Stimulated activated CD8-positive, alpha-beta memory T cell treated with anti-CD3 and anti-CD28 coated beads, Interleukin-15, amount 100 ng/mL, for 1 hour (primary cell): Measurements from ENCODE around the gene ATXN3.
A peak's percentile ranks its signal among the peaks of the same experiment; 100 is the strongest.
"Not testable (repeated sequence)": the region's sequence is repeated elsewhere in the genome, so short reads cannot be mapped to it uniquely, and the experiment has no call there.

Experiments used
- DNase-seq: peaks from one replicate; pipeline ENCODE4 v3.0.0-alpha.2; 2020; ENCODE audit warnings: low read depth

The ATXN3 gene

DNA sequence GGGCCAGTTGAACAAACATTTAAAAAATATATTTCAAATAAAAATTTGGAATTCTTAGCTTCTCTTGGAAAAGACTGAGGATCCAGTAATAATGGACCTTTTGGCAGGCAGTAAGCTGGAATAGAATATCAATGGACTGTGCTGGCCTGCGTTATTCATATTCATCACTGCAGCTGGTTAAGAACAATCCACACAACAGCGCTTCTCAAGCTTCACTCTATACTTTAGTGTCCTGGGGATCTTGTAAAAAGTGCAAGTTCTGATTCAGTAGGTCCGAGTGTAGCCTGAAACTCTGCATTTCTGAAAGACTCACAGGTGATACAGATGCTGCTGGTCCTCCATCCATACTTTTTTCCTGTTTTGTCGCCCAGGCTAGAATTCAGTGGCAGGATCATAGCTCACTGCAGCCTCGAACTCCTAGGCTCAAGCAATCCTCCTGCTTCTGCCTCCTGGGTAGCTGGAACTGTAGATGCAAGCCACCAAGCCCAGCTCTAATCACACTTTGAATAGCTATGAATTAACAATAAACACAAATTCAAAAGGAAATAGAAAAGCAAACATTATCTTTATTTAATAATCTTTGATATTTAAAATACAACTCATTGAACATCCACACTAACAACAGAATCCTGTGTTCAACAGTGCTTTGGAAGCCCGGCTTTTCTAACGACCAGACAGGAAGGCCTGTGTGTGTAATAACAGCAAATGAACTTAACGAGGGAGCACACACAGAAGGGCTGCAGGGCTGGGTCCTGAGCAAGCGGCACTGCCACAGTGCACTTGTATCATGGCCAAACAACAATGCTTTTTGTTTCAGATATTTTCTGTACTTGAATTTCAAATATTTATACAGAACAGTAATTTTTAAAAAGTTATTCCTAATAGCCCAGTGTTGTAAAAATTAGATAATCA is 48.1 kb downstream of the ATXN3 start:
- DNase-seq = no peak

DNA sequence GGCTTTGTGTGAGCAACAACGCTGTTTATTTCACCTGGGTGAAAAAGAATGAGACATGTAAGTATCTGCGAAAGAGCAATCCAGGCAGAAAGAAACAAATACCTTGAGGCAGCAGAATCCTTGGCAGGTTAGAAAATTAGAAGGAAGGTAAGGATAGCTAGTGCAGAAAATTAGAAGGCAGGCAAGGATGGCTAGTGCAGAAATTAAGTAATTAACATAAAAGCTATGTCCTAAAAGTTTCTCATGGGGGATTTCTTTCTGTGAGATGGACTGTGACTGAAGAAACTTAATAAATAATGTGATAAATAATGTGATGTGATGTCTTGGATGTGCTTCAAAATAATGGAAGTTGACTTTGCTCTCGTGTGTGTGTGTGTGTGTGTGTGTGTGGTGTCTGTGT is 56.6 kb downstream of the ATXN3 start:
- DNase-seq = no peak

DNA sequence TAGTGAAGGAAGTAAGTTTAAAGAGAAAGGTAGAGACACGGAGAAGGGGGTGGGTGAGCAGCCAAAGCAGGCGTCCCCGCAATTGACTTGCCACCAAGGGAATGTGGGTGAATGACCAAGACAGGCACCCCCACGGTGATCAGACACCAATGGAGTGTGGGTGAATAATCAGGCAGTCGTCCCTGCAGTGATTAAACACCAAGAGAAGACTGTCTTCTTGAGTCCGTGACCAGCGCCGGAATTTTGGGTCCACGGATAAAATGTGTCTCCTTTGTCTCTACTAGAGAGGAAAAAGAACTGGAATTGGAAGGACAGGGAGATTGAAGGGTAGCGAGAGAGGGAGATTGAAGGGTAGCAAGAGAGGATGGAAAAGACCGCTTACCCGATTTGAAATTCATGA is 57.2 kb downstream of the ATXN3 start:
- DNase-seq = not testable (repeated sequence)

DNA sequence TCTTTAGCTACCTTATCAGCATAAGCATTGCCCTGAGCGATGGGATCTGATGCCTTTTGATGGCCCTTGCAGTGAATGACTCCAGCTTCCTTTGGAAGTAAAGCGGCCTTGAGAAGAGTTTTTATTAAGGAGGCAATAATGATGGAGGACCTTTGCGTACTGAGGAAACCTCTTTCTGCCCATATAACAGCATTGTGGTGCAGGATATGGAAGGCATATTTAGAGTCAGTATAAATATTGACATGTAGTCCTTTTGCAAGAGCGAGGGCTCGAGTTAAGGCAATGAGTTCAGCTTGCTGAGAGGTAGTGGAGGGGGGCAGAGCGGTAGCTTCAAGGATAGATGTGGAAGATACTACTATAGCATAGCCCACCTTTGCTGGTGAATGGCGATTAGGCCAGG is 60.5 kb downstream of the ATXN3 start:
- DNase-seq = not testable (repeated sequence)

DNA sequence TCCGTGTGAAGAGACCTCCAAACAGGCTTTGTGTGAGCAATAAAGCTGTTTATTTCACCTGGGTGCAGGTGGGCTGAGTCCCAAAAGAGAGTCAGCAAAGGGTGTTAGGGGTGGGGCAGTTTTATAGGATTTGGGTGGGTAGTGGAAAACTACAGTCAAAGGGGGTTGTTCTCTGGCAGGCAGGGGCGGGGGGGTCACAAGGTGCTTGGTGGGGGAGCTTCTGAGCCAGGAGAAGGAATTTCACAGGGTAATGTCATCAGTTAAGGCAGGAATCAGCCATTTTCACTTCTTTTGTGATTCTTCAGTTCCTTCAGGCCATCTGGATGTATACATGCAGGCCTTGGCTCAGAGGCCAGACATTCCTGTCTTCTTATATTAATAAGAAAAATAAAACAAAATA is 64.6 kb downstream of the ATXN3 start:
- DNase-seq = not testable (repeated sequence)

DNA sequence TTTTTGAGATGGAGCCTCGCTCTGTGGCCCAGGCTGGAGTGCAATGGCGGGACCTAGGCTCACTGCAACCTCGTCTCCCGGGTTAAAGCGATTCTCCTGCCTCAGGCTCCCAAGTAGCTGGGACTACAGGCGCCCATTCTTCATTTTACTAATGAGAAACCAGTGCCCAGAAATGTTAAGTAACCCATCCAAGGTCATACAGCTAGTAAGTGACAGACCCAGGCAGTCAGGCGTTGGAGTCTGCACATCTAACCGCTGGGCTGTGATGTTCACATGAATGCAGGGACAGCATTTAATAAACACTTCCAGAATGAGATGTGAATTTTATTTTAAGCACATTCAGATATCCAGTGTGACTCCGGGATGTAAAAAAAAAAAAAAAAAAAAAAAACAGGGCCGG is 65.2 kb downstream of the ATXN3 start:
- DNase-seq = no peak

DNA sequence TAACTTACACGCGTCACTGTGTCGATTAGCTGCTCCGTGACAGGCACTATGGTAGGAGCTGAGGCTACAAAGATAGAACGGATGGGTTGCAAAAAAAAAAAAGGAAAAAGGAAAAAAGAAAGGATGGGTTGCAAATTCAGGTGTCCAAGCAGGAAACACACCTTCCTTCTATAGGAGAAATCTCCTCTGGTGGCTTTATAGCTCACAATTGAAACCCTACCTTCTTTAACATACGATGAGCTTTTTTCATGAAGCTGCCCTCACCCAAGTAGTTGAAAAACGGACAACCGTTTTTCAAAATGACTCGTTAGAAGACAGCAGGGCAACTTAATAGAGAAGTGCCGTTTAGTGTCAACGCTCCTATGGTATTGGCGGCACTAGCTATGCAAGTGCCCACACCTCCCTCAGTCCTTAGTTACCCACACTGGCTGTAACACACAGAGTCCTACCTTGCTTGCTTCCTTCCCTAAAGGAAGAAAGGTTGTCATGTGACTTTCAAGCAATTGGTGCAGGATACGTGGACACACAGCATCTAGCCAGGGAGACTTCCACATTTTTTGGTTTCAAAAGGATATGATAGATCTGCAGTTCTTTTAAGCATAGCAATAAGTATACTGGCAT is 65.8 kb downstream of the ATXN3 start:
- no peak for DNase-seq

DNA sequence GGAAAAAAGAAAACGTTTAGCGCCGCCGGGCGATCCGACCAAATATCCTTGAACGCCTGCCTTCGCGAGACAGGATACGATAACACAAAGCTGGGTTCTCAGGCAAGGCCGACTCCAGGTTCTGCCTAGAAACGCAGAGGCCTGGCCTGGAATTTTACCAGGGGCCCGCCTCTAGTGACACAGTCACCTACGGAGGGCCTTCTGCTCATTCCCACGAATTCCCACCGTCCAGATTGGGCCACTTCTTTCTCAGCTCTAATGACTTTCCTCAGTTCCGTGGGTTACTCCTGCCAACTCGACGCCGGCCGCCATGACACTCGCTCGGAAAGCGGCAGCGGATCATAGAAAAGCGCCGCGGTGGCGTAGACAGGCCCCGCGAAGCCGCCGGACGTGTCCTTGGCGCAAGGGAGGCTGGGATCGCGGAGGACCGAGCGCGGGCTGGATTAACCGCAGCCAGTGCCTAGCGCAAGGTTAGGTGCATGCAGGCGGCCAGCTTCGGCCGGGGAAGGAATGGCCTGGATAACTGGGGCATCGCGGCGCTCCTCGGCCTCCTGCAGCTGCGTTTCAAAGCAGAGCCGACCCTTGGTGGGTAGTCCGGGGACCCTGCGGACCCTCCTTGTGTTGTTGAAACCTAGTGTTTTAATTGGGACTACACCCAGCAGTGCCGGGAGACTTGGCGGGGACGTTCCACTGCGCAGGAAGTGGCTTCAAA is 66.5 kb downstream of the ATXN3 start, which contains the start of gene TRIP11:
TRIP11 (minus strand) TSS at position 341 of the 712 bp plus-strand sequence. CDS start 374 bp downstream, outside the sequence.
- DNase-seq = peak; percentile 91

DNA sequence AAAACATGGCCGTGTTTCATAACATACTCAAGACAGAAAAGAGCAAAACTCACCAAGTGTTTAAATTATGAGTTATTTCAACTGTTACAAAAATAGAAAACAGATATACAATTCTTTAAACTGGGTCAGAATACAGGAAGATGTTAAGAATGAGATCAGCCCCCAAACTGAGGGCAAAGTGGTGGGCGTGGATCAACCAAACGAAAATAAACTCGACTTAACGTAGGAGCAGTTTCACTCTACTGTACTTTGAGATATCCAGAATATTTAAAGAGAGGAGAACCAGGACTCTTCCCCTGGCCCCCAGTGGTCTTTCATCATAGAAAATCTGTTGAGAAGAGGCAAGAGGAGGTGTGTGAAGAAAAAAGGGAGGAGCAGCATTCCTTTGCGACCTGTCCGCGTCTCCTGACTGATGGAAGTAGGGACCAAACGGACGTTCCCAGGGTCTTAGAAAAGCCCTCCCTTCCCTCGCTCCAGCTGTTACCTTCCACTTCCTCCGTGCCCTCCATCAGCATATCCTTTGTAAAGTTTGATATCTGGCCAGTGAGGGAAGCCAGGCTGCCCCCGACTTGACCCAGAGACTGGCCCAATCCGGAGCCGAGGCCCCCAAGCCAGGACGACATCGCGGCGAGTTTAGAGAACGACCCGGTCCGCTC is 67.2 kb downstream of the ATXN3 start:
- no peak for DNase-seq

DNA sequence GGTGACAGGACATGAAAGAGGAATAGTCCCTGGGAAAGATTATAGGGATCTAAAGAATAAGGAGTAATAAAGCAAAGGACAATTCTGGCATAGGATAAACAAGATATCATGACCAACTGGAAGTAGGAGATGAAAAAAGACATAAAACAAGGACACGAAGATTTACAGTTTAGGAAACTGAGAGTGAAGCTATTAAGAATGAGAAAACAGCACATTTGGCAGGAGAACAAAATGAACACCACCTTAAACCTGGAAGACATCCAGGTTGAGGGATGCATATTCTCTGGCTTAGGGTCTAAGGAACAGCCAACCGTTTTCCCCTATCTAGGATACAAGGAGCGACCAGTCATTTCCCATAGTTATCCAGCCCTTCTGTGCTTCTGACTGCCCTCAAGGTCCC is 68.4 kb downstream of the ATXN3 start:
- DNase-seq = no peak

DNA sequence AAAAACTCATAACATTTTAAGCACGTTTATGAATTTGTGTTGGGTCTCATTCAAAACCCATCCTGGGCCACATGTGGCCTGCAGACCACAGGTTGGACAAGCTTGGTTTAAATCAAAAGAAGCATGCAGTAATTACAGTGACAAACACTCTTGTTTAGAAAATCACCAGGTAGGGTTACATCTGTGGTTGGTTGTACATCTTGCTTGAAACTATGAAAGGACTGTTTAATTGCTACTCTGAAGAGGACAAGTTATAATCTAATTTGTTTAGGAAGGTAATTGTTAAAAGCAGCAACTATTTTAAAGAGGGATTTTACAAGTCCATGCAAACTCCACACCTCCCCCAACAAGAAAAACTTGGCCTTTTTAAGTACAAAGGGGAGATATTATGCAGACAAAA is 70.5 kb downstream of the ATXN3 start:
- no peak for DNase-seq

DNA sequence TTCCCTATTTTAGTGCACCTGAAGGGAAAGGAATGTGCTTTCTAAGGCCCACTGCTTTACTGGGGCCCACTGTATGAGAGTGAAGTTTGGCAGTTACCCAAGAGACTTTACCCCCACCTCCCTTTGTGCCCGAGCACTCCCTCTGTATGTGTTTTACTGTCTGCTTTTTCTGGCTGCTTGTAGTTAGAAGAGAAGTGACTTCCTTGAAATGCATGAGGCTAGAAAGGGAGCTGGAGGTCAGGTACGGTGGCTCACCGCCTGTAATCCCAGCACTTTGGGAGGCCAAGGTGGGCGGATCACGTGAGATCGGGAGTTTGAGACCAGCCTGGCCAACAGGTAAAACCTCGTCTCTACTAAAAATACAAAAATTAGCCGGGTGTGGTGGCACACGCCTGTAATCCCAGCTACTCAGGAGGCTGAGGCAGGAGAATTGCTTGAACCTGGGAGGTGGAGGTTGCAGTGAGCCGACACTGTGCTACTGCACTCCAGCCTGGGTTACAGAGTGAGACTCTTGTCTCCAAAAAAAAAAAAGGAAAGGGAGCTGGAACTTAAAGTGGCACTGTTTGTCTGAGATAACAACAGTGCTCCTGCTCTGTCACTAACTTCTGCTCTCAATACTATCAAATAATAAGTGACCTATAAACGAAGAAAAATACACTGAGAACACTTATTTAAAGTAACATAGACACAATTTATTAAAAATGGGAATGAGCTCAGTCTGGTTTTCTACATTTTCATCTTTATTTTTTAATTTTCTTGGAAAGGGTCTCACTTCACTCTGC is 72.3 kb downstream of the ATXN3 start:
- no peak for DNase-seq

DNA sequence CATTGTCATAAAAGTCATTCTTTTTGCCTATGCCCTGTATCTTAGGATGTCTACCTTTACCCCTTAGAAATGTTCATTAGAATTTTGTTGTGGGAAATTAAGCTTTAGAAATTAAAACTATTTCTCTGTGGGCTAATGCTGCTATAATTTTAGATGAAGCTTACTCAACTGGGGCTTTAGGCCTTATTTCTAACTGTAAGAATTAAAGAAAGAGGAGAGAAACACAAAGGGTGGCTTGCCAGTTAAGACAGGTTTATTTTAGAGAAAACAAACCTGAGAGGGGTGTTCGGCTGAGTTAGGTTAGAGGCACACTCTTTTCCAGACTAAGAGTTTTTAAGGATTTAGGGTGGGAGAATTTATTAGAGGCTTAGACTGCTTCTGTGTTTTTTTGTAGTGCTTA is 72.9 kb downstream of the ATXN3 start:
- DNase-seq = no peak

DNA sequence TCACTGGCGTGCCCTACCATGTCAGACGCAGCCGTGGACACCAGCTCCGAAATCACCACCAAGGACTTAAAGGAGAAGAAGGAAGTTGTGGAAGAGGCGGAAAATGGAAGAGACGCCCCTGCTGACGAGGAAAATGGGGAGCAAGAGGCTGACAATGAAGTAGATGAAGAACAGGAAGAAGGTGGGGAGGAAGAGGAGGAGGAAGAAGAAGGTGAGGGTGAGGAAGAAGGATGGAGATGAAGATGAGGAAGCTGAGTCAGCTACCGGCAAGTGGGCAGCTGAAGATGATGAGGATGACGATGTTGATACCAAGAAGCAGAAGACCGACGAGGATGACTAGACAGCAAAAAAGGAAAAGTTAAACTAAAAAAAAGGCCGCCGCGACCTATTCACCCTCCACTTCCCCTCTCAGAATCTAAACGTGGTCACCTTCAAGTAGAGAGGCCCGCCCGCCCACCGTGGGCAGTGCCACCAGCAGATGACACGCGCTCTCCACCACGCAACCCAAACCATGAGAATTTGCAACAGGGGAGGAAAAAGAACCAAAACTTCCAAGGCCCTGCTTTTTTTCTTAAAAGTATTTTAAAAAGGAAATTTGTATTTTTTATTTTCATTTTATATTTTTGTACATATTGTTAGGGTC is 79.7 kb downstream of the ATXN3 start:
- DNase-seq = no peak

DNA sequence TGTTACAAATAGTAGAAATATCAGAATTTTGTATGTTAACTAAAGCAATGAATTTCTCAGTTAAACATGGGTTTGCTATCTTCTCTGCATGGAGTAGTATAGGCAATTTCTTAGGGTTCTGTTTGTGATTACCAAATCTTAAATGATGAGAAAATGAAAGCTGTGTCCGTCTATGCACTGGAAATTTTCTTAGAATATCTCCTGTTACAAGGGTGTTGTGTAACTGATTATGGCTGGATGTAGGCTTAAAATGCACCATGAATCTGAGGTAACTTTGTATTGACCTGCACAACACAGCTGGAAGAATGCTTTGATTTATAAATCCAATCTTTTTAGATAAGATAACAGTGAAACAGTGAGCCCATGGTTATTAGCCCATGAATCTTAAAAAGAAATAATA is 84.3 kb downstream of the ATXN3 start:
- no peak for DNase-seq

DNA sequence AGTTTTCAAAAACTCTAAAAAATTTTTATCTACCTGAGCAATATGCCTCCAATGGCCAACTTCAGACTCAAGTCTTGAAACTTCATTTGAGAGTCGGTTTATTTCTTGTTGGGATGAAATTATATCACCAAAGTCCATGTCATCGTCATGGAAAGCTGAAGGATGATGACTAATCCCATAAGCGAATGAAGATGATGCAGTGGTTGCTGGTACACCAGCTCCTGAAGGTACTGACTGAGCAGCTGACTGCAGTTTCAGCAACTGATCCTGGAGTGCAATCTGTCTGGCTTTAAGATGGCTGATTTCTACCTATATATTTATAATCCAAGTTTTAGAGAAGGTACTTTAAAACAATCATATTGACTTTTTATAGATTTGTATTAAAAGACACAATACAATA is 84.9 kb downstream of the ATXN3 start:
- no peak for DNase-seq

DNA sequence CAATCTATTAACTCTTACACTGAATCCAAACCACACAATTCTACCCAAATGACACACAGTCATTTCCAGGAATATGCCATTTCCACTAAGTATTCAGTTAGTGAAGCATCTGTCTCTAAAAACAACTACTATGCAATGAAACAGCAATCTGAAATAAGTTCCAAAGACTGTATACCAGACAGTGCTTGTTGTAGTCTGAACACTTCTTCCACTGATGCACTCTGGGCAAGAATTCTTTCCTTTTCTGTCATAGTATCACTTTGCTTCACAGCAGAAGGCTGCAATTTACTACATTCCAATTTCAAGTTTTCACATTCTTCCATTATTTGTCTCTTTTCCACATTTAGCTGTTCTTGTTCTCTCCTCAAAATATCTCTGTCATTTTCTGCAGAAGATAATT is 92.3 kb downstream of the ATXN3 start:
- DNase-seq = no peak

DNA sequence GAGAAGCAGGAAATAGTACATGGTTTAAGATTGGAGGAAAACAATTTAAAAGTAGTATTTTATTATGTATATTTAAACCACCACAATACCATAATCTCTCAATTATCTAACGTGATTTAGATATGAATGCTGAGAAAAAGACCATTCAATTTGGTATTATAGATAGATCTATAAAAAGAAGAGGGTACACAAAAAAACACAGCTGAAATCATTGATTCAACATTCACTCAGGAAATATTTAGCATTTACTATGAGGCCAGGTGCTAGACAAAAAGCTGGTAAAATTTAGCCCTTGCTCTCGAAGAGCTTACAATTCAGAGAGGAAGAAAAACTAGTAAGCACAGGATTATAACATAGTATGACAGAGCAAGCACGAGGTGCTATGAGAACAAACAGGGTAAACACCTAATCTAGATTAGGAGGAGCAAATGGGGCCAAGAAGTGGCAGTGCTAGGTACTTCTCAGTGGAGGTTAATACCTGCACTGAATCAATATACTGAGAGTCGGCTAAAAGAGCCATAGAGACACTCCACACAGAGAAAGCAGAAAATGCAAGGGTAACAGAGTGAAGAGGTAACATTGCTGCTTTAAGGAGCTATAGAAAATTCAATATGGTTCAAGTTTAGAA is 94.1 kb downstream of the ATXN3 start:
- no peak for DNase-seq

DNA sequence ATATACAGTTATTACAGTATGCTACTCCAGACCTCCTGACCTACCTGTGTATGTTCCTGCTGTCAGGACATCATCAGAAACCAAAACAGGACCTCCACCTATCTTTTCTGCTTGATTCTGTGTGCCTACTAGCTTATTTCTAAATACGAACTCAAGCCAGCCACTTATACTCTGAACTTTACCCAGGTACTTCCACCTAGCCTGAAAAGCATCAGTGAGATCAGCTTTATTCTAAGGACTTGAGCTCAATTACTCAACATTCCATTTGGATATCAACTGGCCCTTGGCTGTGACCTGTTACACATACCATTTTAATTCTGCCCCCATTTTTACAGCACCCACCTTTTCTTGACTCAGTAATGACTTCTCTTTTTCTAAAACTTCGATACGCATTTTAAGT is 95.7 kb downstream of the ATXN3 start:
- no peak for DNase-seq

DNA sequence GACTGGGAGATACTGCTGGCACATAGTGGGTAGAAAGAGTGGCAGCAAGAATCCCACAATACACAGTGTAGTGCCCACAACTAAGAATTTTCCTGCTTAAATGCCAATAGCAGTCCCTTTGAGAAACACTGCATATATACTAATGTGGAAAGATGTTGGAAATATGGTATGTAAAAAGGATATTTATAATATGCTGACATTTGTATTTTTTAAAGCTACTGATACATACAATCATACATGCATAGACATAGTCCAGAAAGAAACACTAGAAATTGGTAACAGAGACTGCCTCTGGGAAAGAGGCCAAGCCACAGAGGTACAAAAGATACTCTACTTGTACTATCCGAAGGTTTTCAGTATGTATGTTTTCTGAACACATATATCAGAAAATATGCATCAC is 96.8 kb downstream of the ATXN3 start:
- no peak for DNase-seq
